ENCODE data around the gene HSPA8. TPM values are rescaled to one million over a fixed set of nuclear protein-coding genes. Genes with fewer than 3 reads are reported as not detected.

HSPA8 gene
- total and polyA plus RNA-seq, 2 of the 13 experiments (the other 11 are each of a cell fraction or from before 2014, with no cell fraction given), result 936 to 2,151 TPM

DNA sequence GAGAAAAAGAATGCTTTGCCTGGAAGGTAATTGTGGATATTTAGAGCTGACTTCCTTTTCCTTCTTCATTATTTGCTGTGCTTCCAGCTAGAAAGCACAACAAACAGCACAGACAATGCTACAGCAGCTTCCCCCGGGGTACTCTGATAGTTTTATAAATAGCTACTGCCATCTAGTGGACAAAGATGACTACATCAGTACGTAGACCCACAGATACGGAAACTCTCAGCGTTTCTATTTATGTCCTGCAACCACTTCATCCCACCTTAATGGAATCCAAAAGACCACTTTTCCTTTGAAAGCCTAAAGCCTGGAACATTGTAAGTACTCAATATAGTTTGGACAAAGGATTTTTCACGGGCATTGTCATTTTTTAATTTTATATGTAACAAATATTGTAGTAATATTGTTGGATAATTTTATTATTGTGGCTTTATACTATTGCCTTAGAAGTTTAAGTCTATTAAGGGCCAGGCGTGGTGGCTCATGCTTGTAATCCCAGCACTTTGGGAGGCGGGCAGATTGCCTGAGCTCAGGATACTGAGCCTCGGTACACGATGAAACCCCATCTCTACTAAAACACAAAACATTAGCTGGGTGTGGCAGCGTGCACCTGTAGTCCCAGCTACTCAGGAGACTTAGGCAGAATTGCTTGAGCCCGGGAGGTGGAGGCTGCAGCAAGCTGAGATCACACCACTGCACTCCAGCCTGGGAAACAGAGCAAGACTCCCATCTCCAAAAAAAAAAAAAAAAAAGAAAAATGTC is 7.5 kb downstream of the HSPA8 start (continued):
- TF ChIP-seq, protein P1, sequence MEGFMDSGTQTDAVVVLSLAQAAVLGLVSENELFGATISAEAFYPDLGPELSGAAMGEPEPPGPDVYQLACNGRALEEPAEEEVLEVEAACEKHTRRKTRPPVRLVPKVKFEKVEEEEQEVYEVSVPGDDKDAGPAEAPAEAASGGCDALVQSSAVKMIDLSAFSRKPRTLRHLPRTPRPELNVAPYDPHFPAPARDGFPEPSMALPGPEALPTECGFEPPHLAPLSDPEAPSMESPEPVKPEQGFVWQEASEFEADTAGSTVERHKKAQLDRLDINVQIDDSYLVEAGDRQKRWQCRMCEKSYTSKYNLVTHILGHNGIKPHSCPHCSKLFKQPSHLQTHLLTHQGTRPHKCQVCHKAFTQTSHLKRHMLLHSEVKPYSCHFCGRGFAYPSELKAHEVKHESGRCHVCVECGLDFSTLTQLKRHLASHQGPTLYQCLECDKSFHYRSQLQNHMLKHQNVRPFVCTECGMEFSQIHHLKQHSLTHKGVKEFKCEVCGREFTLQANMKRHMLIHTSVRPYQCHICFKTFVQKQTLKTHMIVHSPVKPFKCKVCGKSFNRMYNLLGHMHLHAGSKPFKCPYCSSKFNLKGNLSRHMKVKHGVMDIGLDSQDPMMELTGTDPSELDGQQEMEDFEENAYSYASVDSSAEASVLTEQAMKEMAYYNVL (CRISPR knock-in tag; IDR thresholded peaks at IDR 0.05; ENCODE audit: borderline replicate concordance), result no peak
- TF ChIP-seq, protein P2, sequence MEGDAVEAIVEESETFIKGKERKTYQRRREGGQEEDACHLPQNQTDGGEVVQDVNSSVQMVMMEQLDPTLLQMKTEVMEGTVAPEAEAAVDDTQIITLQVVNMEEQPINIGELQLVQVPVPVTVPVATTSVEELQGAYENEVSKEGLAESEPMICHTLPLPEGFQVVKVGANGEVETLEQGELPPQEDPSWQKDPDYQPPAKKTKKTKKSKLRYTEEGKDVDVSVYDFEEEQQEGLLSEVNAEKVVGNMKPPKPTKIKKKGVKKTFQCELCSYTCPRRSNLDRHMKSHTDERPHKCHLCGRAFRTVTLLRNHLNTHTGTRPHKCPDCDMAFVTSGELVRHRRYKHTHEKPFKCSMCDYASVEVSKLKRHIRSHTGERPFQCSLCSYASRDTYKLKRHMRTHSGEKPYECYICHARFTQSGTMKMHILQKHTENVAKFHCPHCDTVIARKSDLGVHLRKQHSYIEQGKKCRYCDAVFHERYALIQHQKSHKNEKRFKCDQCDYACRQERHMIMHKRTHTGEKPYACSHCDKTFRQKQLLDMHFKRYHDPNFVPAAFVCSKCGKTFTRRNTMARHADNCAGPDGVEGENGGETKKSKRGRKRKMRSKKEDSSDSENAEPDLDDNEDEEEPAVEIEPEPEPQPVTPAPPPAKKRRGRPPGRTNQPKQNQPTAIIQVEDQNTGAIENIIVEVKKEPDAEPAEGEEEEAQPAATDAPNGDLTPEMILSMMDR (CRISPR knock-in tag; IDR thresholded peaks at IDR 0.05), result peak; percentile 71
- TF ChIP-seq ARNT2 (CRISPR knock-in tag; IDR thresholded peaks at IDR 0.05; ENCODE audit: low read depth) (0 out of 2 replicates have a peak, but pooled peaks have one; percentile 37), RBM22 (optimal IDR thresholded peaks at IDR 0.05; ENCODE audit: low read length) (peak; percentile 89), RELA (CRISPR knock-in tag; IDR thresholded peaks at IDR 0.05) (no peak), POLR2G (IDR thresholded peaks at IDR 0.05; ENCODE audit: low read depth, low read length) (peak; percentile 57; the same call in 1 of the 2 replicates), POLR2AphosphoS2 (IDR thresholded peaks at IDR 0.05; ENCODE audit: low read depth, low read length) (peak; percentile 83; the same call in 1 of the 2 replicates)
